ENCODE results near the gene ROR1.
"Not testable (repeated sequence)": the region's sequence is repeated elsewhere in the genome, so short reads cannot be mapped to it uniquely, and the experiment has no call there.

The ROR1 gene

GRCh38 chr1:63825111-63825510 lies 51.3 kb downstream of the ROR1 start:
- DNase-seq (ENCODE audit: low read depth): no peak
- no peak for TF ChIP-seq CTCF (conservative IDR thresholded peaks at IDR 0.05; ENCODE audit: control insufficient read depth, insufficient read depth, low read depth, low read length)
- no peak overlapping the region for H3K4me3 ChIP-seq (ENCODE audit: control insufficient read depth, low read depth, low read length)

GRCh38 chr1:63826246-63826861 lies 52.5 kb downstream of the ROR1 start:
- peak; percentile 78 for DNase-seq (ENCODE audit: low read depth)
- H3K4me3 ChIP-seq (ENCODE audit: control insufficient read depth, low read depth, low read length): not testable (repeated sequence)

- DNase-seq (ENCODE audit: low read depth): peak; percentile 63
- H3K4me3 ChIP-seq (ENCODE audit: control insufficient read depth, low read depth, low read length): no peak overlapping the region
- no peak for TF ChIP-seq CTCF (conservative IDR thresholded peaks at IDR 0.05; ENCODE audit: control insufficient read depth, insufficient read depth, low read depth, low read length)
These were observed 53.8 kb downstream of the ROR1 start for GRCh38 chr1:63827411-63828321.

GRCh38 chr1:63828322-63829044 lies 54.7 kb downstream of the ROR1 start:
- no peak overlapping the region for H3K4me3 ChIP-seq (ENCODE audit: control insufficient read depth, low read depth, low read length)
- no peak for DNase-seq (ENCODE audit: low read depth)
- TF ChIP-seq CTCF (conservative IDR thresholded peaks at IDR 0.05; ENCODE audit: control insufficient read depth, insufficient read depth, low read depth, low read length): no peak

GRCh38 chr1:63829349-63830327 lies 55.8 kb downstream of the ROR1 start:
- no peak overlapping the region for H3K4me3 ChIP-seq (ENCODE audit: control insufficient read depth, low read depth, low read length)
- peak; percentile 80 for DNase-seq (ENCODE audit: low read depth)
- no peak for TF ChIP-seq CTCF (conservative IDR thresholded peaks at IDR 0.05; ENCODE audit: control insufficient read depth, insufficient read depth, low read depth, low read length)

GRCh38 chr1:63831409-63831808 lies 57.6 kb downstream of the ROR1 start:
- no peak for DNase-seq (ENCODE audit: low read depth)
- H3K4me3 ChIP-seq (ENCODE audit: control insufficient read depth, low read depth, low read length): no peak overlapping the region
- no peak for TF ChIP-seq CTCF (conservative IDR thresholded peaks at IDR 0.05; ENCODE audit: control insufficient read depth, insufficient read depth, low read depth, low read length)
